HepG2 (cell line): ENCODE data around the gene LMBRD2. TPM values are rescaled to one million over a fixed set of nuclear protein-coding genes. Genes with fewer than 3 reads are reported as not detected.

ENCODE experiments used
- CBFB ChIP-seq: sonication (generic); formaldehyde crosslinking; IDR thresholded peaks from 2 replicates; pipeline ENCODE4 v1.4.0; 2020; ENCODE audit warnings: missing genetic modification reagents
- CCAR2 ChIP-seq: fragments of 200-400 bp; formaldehyde crosslinking; optimal IDR thresholded peaks from 2 replicates; pipeline ENCODE3; 2018; ENCODE audit warnings: low read depth, mild to moderate bottlenecking, low read length, moderate library complexity
- DMAP1 ChIP-seq: IDR thresholded peaks from 2 replicates; pipeline ENCODE4 v1.6.1; 2016
- HIVEP1 ChIP-seq: sonication (generic); formaldehyde crosslinking; IDR thresholded peaks from 2 replicates; pipeline ENCODE4 v1.4.0; 2020; ENCODE audit warnings: mild to moderate bottlenecking, missing genetic modification reagents
- NONO ChIP-seq, 2 experiments: fragments of 450-650 bp in 1 of 2; sonication (generic) in 1 of 2; formaldehyde crosslinking in 1 of 2; IDR thresholded peaks in 1 of 2; conservative IDR thresholded peaks in 1 of 2; 2 replicates each; pipeline versions ENCODE4 v1.6.1 to v1.8.0; 2017 to 2022; ENCODE audit warnings: mild to moderate bottlenecking in 1 of 2, missing genetic modification reagents in 1 of 2, moderate library complexity in 1 of 2
- NR2F2 ChIP-seq: IDR thresholded peaks from 2 replicates; pipeline ENCODE4 v1.6.1; 2012; ENCODE audit warnings: low read depth, inconsistent platforms, borderline replicate concordance
- PPARG ChIP-seq: conservative IDR thresholded peaks from 2 replicates; pipeline ENCODE4 v1.6.1; 2016; ENCODE audit warnings: missing biosample characterization, missing genetic modification reagents
- RORA ChIP-seq: sonication (generic); formaldehyde crosslinking; IDR thresholded peaks from 2 replicates; pipeline ENCODE4 v1.5.0; 2020; ENCODE audit warnings: mild to moderate bottlenecking, missing genetic modification reagents, moderate library complexity
- SAP130 ChIP-seq: IDR thresholded peaks from 2 replicates; pipeline ENCODE4 v1.6.1; 2016; ENCODE audit warnings: low read depth
- SIX1 ChIP-seq: sonication (generic); formaldehyde crosslinking; IDR thresholded peaks from 2 replicates; pipeline ENCODE4 v1.4.0; 2020; ENCODE audit warnings: missing genetic modification reagents, borderline replicate concordance
- SOX13 ChIP-seq, 3 experiments: fragments of 450-650 bp in 1 of 3; sonication (generic) in 1 of 3; formaldehyde crosslinking in 1 of 3; IDR thresholded peaks in 2 of 3; conservative IDR thresholded peaks in 1 of 3; 2 replicates each; pipeline versions ENCODE4 v1.5.0 to v1.6.1; 2016 to 2020; ENCODE audit warnings: antibody characterized with exemption in 1 of 3, mild to moderate bottlenecking in 1 of 3, missing compliant biosample characterization in 1 of 3, missing genetic modification reagents in 1 of 3, moderate library complexity in 1 of 3
- SP140L ChIP-seq: sonication (generic); formaldehyde crosslinking; IDR thresholded peaks from 2 replicates; pipeline ENCODE4 v1.4.0; 2020; ENCODE audit warnings: missing genetic modification reagents, borderline replicate concordance
- ZFYVE20 ChIP-seq: sonication (generic); formaldehyde crosslinking; IDR thresholded peaks from 2 replicates; pipeline ENCODE4 v1.8.0; 2023; ENCODE audit warnings: low read depth, mild to moderate bottlenecking, moderate library complexity, missing genetic modification reagents, borderline replicate concordance
- ZNF225 ChIP-seq: sonication (generic); formaldehyde crosslinking; IDR thresholded peaks from 2 replicates; pipeline ENCODE4 v1.4.0; 2020; ENCODE audit warnings: mild to moderate bottlenecking, missing genetic modification reagents
- ZNF234 ChIP-seq: sonication (generic); formaldehyde crosslinking; conservative IDR thresholded peaks from 2 replicates; pipeline ENCODE4 v1.5.1; 2020; ENCODE audit warnings: mild to moderate bottlenecking, missing genetic modification reagents
- ZNF543 ChIP-seq: sonication (generic); formaldehyde crosslinking; IDR thresholded peaks from 2 replicates; pipeline ENCODE4 v1.4.0; 2020; ENCODE audit warnings: mild to moderate bottlenecking, missing genetic modification reagents
- ZNF552 ChIP-seq: sonication (generic); formaldehyde crosslinking; IDR thresholded peaks from 2 replicates; pipeline ENCODE4 v1.9.0; 2022; ENCODE audit warnings: missing genetic modification reagents, mild to moderate bottlenecking, borderline replicate concordance
- ZNF556 ChIP-seq: sonication (generic); formaldehyde crosslinking; IDR thresholded peaks from 2 replicates; pipeline ENCODE4 v1.4.0; 2020; ENCODE audit warnings: mild to moderate bottlenecking, missing genetic modification reagents, borderline replicate concordance
- ZNF713 ChIP-seq: sonication (generic); formaldehyde crosslinking; IDR thresholded peaks from 2 replicates; pipeline ENCODE4 v1.4.0; 2020; ENCODE audit warnings: mild to moderate bottlenecking, missing genetic modification reagents
- ZZZ3 ChIP-seq: sonication (generic); formaldehyde crosslinking; IDR thresholded peaks from 2 replicates; pipeline ENCODE4 v1.4.0; 2020; ENCODE audit warnings: missing genetic modification reagents, mild to moderate bottlenecking, borderline replicate concordance
- polyA plus RNA-seq, 8 experiments: library from polyadenylated mRNA; depleted of rRNA in 3 of 8; stranded (reverse) in 7 of 8; unstranded in 1 of 8; fragments of >200 nt; fragmentation: Illumina TruSeq in 4 of 8; extraction: Trizol in 4 of 8; gene quantifications; 2 replicates each; pipeline versions ENCODE4 v1.2.1 to v1.2.3, GENCODE V29; 2011 to 2016; ENCODE audit warnings: low read depth in 4 of 8, missing spikeins in 1 of 8, mixed read lengths in 1 of 8; ENCODE audit not compliant: insufficient read depth in 1 of 8
- total RNA-seq, 5 experiments: library from RNA; depleted of rRNA; stranded (reverse); fragments of >200 nt; fragmentation: Illumina TruSeq; extraction: Trizol; gene quantifications; 2 replicates each; pipeline ENCODE4 v1.2.3, GENCODE V29; 2016; ENCODE audit warnings: low read depth in 1 of 5
- TF ChIP-seq, protein P1 (sequence below): sonication (generic); formaldehyde crosslinking; IDR thresholded peaks from 2 replicates; pipeline ENCODE4 v1.9.0; 2021; ENCODE audit warnings: missing genetic modification reagents, borderline replicate concordance
- TF ChIP-seq, protein P2 (sequence below): sonication (generic); formaldehyde crosslinking; IDR thresholded peaks from 2 replicates; pipeline ENCODE4 v1.4.0; 2020; ENCODE audit warnings: missing genetic modification reagents
- TF ChIP-seq, protein P3 (sequence below): sonication (generic); formaldehyde crosslinking; IDR thresholded peaks from 2 replicates; pipeline ENCODE4 v1.8.0; 2022; ENCODE audit warnings: missing genetic modification reagents, mild to moderate bottlenecking, borderline replicate concordance
- TF ChIP-seq, protein P4 (sequence below): sonication (generic); formaldehyde crosslinking; IDR thresholded peaks from 2 replicates; pipeline ENCODE4 v1.8.1; 2023; ENCODE audit warnings: mild to moderate bottlenecking, moderate library complexity, missing genetic modification reagents

The LMBRD2 gene
- total and polyA plus RNA-seq, 2 of the 13 experiments (the other 11 are each of a cell fraction or from before 2014, with no cell fraction given), result 2.0 to 4.7 TPM

DNA sequence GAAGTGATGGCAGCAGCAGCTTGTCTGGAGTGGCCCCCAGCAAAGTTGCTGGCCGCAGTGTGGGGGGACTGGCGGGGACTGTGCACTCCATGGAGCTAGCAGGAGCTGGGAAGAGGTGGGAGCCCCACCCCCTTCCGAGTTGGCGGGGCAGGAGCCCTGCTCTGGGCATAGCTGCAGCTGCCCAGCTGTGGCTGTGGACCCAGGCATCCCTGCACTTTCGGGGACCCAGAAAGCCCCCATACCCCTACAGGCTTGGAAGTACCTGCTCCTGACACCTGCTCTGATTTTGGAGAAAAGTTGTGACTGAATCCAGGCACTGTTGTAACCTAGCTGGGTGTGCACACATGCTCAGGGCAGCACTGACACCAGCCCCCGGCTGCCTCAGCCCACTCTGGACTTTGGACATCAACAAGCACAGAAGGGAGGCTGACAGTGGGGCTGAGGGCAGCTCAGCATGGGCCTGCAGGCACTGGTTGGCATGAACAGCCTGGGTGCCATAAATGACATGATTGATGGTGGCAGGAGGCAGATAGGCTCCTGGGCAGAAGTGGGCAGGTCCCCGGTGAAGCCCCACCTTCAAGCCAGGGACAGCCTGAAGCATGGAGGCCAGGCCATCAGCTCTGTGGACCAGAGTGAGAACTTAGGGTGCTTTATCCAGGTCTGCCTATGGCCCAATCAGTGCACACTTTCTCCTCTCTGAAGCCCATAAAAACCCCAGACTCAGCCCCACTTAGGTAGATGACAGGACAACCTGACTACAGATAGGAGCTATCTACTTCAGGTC lies 12.6 kb downstream of the LMBRD2 start (continued):
- no peak for TF ChIP-seq NONO (IDR thresholded peaks at IDR 0.05)
- peak; percentile 72; the same call in 1 of the 2 replicates for TF ChIP-seq NONO (CRISPR knock-in tag; conservative IDR thresholded peaks at IDR 0.05)
- no peak for TF ChIP-seq ZNF543 (CRISPR knock-in tag)
- TF ChIP-seq ZFYVE20 (CRISPR knock-in tag), result no peak
- no peak for TF ChIP-seq SIX1 (CRISPR knock-in tag)
- TF ChIP-seq, protein P1, sequence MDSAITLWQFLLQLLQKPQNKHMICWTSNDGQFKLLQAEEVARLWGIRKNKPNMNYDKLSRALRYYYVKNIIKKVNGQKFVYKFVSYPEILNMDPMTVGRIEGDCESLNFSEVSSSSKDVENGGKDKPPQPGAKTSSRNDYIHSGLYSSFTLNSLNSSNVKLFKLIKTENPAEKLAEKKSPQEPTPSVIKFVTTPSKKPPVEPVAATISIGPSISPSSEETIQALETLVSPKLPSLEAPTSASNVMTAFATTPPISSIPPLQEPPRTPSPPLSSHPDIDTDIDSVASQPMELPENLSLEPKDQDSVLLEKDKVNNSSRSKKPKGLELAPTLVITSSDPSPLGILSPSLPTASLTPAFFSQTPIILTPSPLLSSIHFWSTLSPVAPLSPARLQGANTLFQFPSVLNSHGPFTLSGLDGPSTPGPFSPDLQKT (CRISPR knock-in tag), result no peak
- TF ChIP-seq ZNF234 (CRISPR knock-in tag), result no peak
- no peak for TF ChIP-seq CCAR2
- TF ChIP-seq PPARG, result no peak
- TF ChIP-seq NR2F2, result no peak
- no peak for TF ChIP-seq ZZZ3 (CRISPR knock-in tag)
- TF ChIP-seq, protein P2, sequence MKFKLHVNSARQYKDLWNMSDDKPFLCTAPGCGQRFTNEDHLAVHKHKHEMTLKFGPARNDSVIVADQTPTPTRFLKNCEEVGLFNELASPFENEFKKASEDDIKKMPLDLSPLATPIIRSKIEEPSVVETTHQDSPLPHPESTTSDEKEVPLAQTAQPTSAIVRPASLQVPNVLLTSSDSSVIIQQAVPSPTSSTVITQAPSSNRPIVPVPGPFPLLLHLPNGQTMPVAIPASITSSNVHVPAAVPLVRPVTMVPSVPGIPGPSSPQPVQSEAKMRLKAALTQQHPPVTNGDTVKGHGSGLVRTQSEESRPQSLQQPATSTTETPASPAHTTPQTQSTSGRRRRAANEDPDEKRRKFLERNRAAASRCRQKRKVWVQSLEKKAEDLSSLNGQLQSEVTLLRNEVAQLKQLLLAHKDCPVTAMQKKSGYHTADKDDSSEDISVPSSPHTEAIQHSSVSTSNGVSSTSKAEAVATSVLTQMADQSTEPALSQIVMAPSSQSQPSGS (CRISPR knock-in tag), result peak; percentile 72
- TF ChIP-seq ZNF225 (CRISPR knock-in tag), result no peak
- peak; percentile 77; the same call in 1 of the 2 replicates for TF ChIP-seq DMAP1 (CRISPR knock-in tag)
- 0 out of 2 replicates have a peak, but pooled peaks have one; percentile 34 for TF ChIP-seq CBFB
- peak; percentile 84 for TF ChIP-seq SAP130 (CRISPR knock-in tag)
- no peak for TF ChIP-seq SP140L
- TF ChIP-seq SOX13 (IDR thresholded peaks at IDR 0.05), result no peak
- peak in 1 of 2 experiments; percentile 29; a peak in 2 of 4 replicates for TF ChIP-seq SOX13 (CRISPR knock-in tag; conservative IDR thresholded peaks at IDR 0.05 in 1 of 2, IDR thresholded peaks at IDR 0.05 in 1 of 2)
- TF ChIP-seq ZNF552 (CRISPR knock-in tag), result 0 out of 2 replicates have a peak, but pooled peaks have one; percentile 64
- TF ChIP-seq ZNF713 (CRISPR knock-in tag), result no peak
- no peak; the same call in none of the 2 replicates for TF ChIP-seq ZNF556 (CRISPR knock-in tag)
- TF ChIP-seq RORA (CRISPR knock-in tag), result no peak
- TF ChIP-seq HIVEP1 (CRISPR knock-in tag), result no peak
- TF ChIP-seq, protein P3, sequence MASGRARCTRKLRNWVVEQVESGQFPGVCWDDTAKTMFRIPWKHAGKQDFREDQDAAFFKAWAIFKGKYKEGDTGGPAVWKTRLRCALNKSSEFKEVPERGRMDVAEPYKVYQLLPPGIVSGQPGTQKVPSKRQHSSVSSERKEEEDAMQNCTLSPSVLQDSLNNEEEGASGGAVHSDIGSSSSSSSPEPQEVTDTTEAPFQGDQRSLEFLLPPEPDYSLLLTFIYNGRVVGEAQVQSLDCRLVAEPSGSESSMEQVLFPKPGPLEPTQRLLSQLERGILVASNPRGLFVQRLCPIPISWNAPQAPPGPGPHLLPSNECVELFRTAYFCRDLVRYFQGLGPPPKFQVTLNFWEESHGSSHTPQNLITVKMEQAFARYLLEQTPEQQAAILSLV (CRISPR knock-in tag), result peak; percentile 32; the same call in 1 of the 2 replicates
- TF ChIP-seq, protein P4, sequence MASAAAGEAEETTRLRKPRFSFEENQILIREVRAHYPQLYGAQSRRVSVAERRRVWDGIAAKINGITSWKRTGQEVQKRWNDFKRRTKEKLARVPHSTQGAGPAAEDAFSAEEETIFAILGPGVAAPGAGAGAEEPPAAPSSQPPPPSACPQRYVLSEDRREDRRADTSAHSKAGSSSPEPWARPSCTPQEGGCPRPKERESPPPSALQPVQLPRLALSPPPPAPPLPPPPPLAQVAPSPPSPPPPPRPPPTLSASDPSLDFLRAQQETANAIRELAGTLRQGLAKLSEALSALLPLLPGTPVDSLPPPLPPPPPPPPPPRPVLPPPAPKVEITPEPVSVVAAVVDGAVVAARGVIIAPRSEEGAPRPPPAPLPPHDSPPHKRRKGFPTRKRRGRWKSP, result peak; percentile 74; the same call in 1 of the 2 replicates
